K562 (cell line): ENCODE measurements around the gene AREL1. TPM values are rescaled to one million over a fixed set of nuclear protein-coding genes. Genes with fewer than 3 reads are reported as not detected.

ENCODE experiments used
- BHLHE40 ChIP-seq: IDR thresholded peaks from 2 replicates; pipeline ENCODE4 v1.6.1; 2011; ENCODE audit warnings: low read length, improper control_type of control experiment
- CBX3 ChIP-seq, 2 experiments: IDR thresholded peaks; 1 replicate in 1 of 2; 2 replicates in 1 of 2; pipeline ENCODE4 v1.6.1; 2012; ENCODE audit warnings: inconsistent platforms in 2 of 2, low read length in 2 of 2, borderline replicate concordance in 1 of 2, control low read depth in 1 of 2
- E2F1 ChIP-seq: sonication (generic); formaldehyde crosslinking; IDR thresholded peaks from 2 replicates; pipeline ENCODE4 v1.8.1; 2023; ENCODE audit warnings: mild to moderate bottlenecking, missing genetic modification reagents, moderate library complexity
- EP400 ChIP-seq: fragments of 450-650 bp; IDR thresholded peaks from 2 replicates; pipeline ENCODE4 v1.6.1; 2017; ENCODE audit warnings: antibody characterized with exemption, mild to moderate bottlenecking, moderate library complexity
- JUN ChIP-seq, 2 experiments: sonication (generic) in 1 of 2; formaldehyde crosslinking in 1 of 2; IDR thresholded peaks; 2 replicates each; pipeline versions ENCODE4 v1.6.1 to v1.8.0; 2012 to 2022; ENCODE audit warnings: borderline replicate concordance in 2 of 2, mild to moderate bottlenecking in 2 of 2, improper control_type of control experiment in 1 of 2, low read depth in 1 of 2, low read length in 1 of 2, missing genetic modification reagents in 1 of 2
- L3MBTL2 ChIP-seq: fragments of 450-650 bp; IDR thresholded peaks from 2 replicates; pipeline ENCODE4 v1.6.1; 2016; ENCODE audit warnings: mild to moderate bottlenecking, moderate library complexity
- PBX2 ChIP-seq, 2 experiments: IDR thresholded peaks in 1 of 2; conservative IDR thresholded peaks in 1 of 2; 2 replicates each; pipeline ENCODE4 v1.6.1; 2016; ENCODE audit warnings: low read depth in 2 of 2, mild to moderate bottlenecking in 1 of 2, missing compliant biosample characterization in 1 of 2, missing genetic modification characterization in 1 of 2, moderate library complexity in 1 of 2
- PHB ChIP-seq: fragments of 250-450 bp; sonication (Bioruptor Pico); IDR thresholded peaks from 2 replicates; pipeline ENCODE4 v1.5.0; 2021
- POLR2B ChIP-seq: fragments of 450-650 bp; IDR thresholded peaks from 2 replicates; pipeline ENCODE4 v1.6.1; 2018; ENCODE audit warnings: low read depth; ENCODE audit not compliant: partially characterized antibody
- SNAPC5 ChIP-seq: fragments of 250-450 bp; sonication (Bioruptor Pico); IDR thresholded peaks from 2 replicates; pipeline ENCODE4 v1.8.0; 2021; ENCODE audit warnings: moderate library complexity, mild to moderate bottlenecking, inconsistent platforms
- SREBF2 ChIP-seq: sonication (generic); formaldehyde crosslinking; IDR thresholded peaks from 2 replicates; pipeline ENCODE4 v1.4.0; 2020; ENCODE audit warnings: mild to moderate bottlenecking, missing genetic modification reagents
- TAF1 ChIP-seq: IDR thresholded peaks from 2 replicates; pipeline ENCODE4 v1.6.1; 2011; ENCODE audit warnings: mild to moderate bottlenecking, low read length, moderate library complexity; ENCODE audit not compliant: insufficient read depth, control insufficient read depth, severe bottlenecking; ENCODE audit errors: extremely low read depth
- TEAD1 ChIP-seq, 2 experiments: fragments of 450-650 bp in 1 of 2; sonication (generic) in 1 of 2; formaldehyde crosslinking; IDR thresholded peaks; 2 replicates each; pipeline versions ENCODE4 v1.4.0 to v1.8.0; 2020 to 2022; ENCODE audit warnings: mild to moderate bottlenecking in 2 of 2, missing genetic modification reagents in 1 of 2
- TRIM24 ChIP-seq, 2 experiments: fragments of 450-650 bp; IDR thresholded peaks; 2 replicates each; pipeline ENCODE4 v1.6.1; 2016
- U2AF1 ChIP-seq: fragments of 200-400 bp; formaldehyde crosslinking; optimal IDR thresholded peaks from 2 replicates; pipeline ENCODE3; 2017; ENCODE audit warnings: mild to moderate bottlenecking, low read depth, low read length, moderate library complexity
- USF1 ChIP-seq: sonication (generic); formaldehyde crosslinking; IDR thresholded peaks from 2 replicates; pipeline ENCODE4 v1.9.0; 2022; ENCODE audit warnings: mild to moderate bottlenecking, missing genetic modification reagents
- ZBTB17 ChIP-seq: fragments of 450-650 bp; formaldehyde crosslinking; IDR thresholded peaks from 2 replicates; pipeline ENCODE4 v1.4.0; 2020; ENCODE audit warnings: mild to moderate bottlenecking
- ZHX1 ChIP-seq: fragments of 150-350 bp; conservative IDR thresholded peaks from 2 replicates; pipeline ENCODE4 v1.6.1; 2014; ENCODE audit warnings: low read length
- ZKSCAN1 ChIP-seq: fragments of 150-350 bp; IDR thresholded peaks from 2 replicates; pipeline ENCODE4 v1.6.1; 2016; ENCODE audit warnings: low read depth, low read length
- ZNF445 ChIP-seq: fragments of 250-450 bp; sonication (Bioruptor Pico); IDR thresholded peaks from 2 replicates; pipeline ENCODE4 v1.4.0; 2020; ENCODE audit warnings: low read depth, mild to moderate bottlenecking, moderate library complexity
- polyA plus RNA-seq, 8 experiments: library from polyadenylated mRNA; depleted of rRNA in 4 of 8; stranded (reverse) in 5 of 8; unstranded in 3 of 8; fragments of >200 nt; fragmentation: Nextera tagmentation in 2 of 8; fragmentation: Illumina TruSeq in 1 of 8; extraction: Ambion mirVana in 2 of 8; extraction: Trizol in 1 of 8; gene quantifications; 2 replicates each; pipeline versions ENCODE4 v1.2.1 to v1.2.3, GENCODE V29; 2011 to 2014; ENCODE audit warnings: inconsistent platforms in 1 of 8, missing spikeins in 1 of 8
- total RNA-seq, 7 experiments: library from RNA; depleted of rRNA in 6 of 7; stranded (reverse); fragments of >200 nt in 6 of 7; fragmentation: Illumina TruSeq in 2 of 7; extraction: Trizol in 2 of 7; gene quantifications; 2 replicates each; pipeline versions ENCODE4 v1.2.1 to v1.2.3, GENCODE V29; 2011 to 2021; ENCODE audit warnings: low replicate concordance in 1 of 7

AREL1 gene
- total and polyA plus RNA-seq, 9 of the 15 experiments (the other 6 are each of a cell fraction or from before 2014, with no cell fraction given) = 6.0 to 24.8 (median 16.6) TPM

GRCh38 chr14:74710480-74710879, 2.4 kb downstream of the AREL1 start (continued):
- TF ChIP-seq USF1 (CRISPR knock-in tag) (no peak), PHB (CRISPR knock-in tag) (no peak), POLR2B (no peak), ZKSCAN1 (no peak), TEAD1 (CRISPR knock-in tag; IDR thresholded peaks at IDR 0.05) (no peak), TAF1 (no peak), TRIM24 (IDR thresholded peaks at IDR 0.05) (peak in 1 of 2 experiments; percentile 44; a peak in 1 of 4 replicates), ZNF445 (no peak), SNAPC5 (CRISPR knock-in tag) (no peak), BHLHE40 (no peak), PBX2 (CRISPR knock-in tag; IDR thresholded peaks at IDR 0.05; ENCODE audit: low read depth) (no peak), PBX2 (tag; conservative IDR thresholded peaks at IDR 0.05; ENCODE audit: low read depth) (peak; percentile 28; the same call in 1 of the 2 replicates), ZBTB17 (no peak), ZHX1 (no peak), L3MBTL2 (no peak), EP400 (no peak), JUN (IDR thresholded peaks at IDR 0.05; ENCODE audit: borderline replicate concordance, low read depth, low read length) (no peak), JUN (CRISPR knock-in tag; IDR thresholded peaks at IDR 0.05; ENCODE audit: borderline replicate concordance) (no peak), U2AF1 (no peak), CBX3 (IDR thresholded peaks at IDR 0.05; ENCODE audit: borderline replicate concordance in 1 of 2, low read length in 2 of 2) (no peak), SREBF2 (CRISPR knock-in tag) (no peak), E2F1 (CRISPR knock-in tag) (no peak)
